IPS-NIHi7 (cell line): Measurements from ENCODE around the gene KY.

Source experiments
- DNase-seq: peaks from one replicate; pipeline ENCODE4 v3.0.0; 2012; ENCODE audit warnings: mixed read lengths; ENCODE audit errors: extremely low spot score

KY gene

GRCh38 chr3:134667956-134668355, 17.1 kb upstream of the KY start:
- no peak for DNase-seq

- no peak for DNase-seq
Observed at GRCh38 chr3:134667406-134667805, 16.6 kb upstream of the KY start.

- DNase-seq = no peak
Observed at GRCh38 chr3:134666885-134667284, 16.1 kb upstream of the KY start.

DNA sequence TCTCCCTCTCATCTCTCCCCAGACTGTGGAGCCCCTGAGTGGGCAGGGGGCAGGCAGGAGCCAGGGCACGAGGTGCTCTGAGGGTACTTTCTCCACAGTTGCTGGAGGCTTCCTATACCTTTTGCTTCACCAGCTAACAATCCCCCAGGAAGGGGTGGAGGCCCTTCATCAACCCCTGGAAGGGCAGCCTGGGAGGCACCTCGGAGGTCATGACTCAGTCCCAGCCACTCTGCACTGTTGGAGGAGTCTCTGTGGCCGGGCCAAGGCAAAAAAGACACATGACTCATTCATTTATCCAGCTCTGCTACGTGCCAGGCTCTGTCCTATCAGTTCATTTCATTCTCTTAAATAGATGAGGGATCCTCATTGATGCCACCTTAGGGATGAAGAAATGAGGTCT, 15.6 kb upstream of the KY start:
- DNase-seq = no peak

DNA sequence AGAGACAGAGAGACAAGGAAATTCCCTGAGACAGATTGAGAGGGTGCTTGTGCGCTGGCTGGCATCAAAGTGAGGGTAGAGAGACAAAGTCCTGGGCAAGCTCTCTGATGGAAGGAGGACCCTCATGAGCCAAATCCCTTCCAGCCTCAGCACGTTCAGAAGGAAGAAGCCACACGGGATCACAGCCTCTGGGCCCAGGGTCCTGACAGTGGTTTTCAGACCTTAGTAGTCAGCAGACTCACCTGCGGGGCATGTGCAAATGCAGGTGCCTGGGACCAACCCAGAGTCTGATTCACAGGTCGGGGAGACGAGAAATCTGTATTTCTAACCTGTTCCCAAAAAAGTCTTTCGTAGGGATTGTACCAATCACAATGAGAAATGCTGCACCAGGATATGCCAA, 15.2 kb upstream of the KY start:
- DNase-seq = no peak

DNA sequence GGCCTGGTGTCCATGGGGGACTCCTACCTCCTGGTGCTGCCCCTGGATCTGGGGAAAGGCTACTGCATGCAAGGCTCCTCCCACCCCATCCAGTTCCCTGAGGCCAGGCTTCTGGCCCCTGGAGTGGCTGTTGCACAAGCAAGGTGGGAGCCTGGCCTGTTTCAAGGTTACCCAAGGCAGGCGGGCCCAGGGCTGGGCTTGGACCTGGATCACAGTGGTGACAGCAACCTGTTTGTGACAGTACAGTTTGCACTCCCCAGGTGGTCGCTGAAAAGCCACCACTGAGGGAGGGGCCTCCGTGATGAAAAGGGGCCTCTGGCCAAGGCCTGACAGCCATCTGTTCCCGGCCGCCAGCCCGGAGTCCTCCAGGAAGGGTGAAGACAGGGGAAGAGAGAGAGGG, 14.4 kb upstream of the KY start:
- no peak for DNase-seq

GRCh38 chr3:134663721-134664456, 13.1 kb upstream of the KY start:
- no peak for DNase-seq

GRCh38 chr3:134660046-134660441, 9.2 kb upstream of the KY start:
- no peak for DNase-seq

- no peak for DNase-seq
Observed at GRCh38 chr3:134659391-134660045, 8.7 kb upstream of the KY start.

- DNase-seq = no peak
Observed at GRCh38 chr3:134658555-134658954, 7.7 kb upstream of the KY start.

DNA sequence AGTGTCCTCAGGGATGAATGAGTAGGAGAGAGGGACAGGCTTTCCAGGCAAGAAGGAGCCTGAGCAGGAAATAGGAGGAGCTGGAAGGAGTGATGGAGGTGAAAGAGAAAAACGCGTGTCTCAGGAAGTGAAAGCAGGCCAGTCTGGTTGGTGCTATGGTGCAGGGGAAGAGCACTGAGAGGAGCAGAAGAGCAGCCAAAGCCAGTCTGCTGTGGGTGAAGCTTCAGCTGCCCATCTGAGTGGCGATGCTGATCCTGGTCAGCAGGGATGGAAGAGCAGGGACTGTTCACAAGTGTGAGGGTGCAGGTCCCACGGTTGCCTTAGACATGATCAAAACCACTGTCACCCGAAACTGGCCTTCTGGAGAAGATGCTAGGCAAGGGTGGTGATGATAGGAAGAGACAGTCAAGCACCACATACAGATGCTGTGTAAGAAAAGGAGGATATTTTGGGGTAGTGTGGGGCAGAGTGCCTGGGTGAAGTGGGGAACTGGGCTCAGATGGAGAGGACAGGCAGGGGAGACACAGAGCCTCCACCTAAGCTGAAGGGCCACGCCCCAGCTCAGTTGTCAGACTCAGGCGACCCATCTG, 5.5 kb upstream of the KY start:
- no peak for DNase-seq

GRCh38 chr3:134655706-134656105, 4.9 kb upstream of the KY start:
- DNase-seq = no peak

DNA sequence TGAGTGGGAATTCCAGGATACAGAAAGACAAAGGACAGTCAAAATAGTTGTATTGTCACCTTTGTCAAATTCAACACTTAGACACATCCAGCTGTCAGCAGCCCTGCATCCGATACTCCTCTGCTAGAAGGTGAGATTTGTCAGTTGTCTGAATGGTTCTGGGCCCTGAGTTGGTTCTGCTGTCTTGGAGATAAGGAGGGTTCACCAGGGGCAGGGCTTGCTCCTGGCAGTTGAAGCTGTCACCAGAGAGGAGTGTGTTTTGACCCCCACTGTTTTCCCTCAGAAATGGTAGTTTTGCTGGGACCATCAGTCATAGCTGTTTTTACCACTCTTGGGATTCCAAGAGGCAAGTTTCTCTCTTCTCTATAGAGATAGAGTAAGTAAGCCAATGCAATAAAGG, 3.2 kb upstream of the KY start:
- DNase-seq = no peak

GRCh38 chr3:134652886-134653630, 2.2 kb upstream of the KY start:
- DNase-seq = no peak

- DNase-seq = no peak
Observed at GRCh38 chr3:134652409-134652831, 1.6 kb upstream of the KY start.

GRCh38 chr3:134651347-134652041, 672 bp upstream of the KY start:
- DNase-seq = no peak

GRCh38 chr3:134649106-134649705, 1.6 kb downstream of the KY start:
- DNase-seq = no peak

DNA sequence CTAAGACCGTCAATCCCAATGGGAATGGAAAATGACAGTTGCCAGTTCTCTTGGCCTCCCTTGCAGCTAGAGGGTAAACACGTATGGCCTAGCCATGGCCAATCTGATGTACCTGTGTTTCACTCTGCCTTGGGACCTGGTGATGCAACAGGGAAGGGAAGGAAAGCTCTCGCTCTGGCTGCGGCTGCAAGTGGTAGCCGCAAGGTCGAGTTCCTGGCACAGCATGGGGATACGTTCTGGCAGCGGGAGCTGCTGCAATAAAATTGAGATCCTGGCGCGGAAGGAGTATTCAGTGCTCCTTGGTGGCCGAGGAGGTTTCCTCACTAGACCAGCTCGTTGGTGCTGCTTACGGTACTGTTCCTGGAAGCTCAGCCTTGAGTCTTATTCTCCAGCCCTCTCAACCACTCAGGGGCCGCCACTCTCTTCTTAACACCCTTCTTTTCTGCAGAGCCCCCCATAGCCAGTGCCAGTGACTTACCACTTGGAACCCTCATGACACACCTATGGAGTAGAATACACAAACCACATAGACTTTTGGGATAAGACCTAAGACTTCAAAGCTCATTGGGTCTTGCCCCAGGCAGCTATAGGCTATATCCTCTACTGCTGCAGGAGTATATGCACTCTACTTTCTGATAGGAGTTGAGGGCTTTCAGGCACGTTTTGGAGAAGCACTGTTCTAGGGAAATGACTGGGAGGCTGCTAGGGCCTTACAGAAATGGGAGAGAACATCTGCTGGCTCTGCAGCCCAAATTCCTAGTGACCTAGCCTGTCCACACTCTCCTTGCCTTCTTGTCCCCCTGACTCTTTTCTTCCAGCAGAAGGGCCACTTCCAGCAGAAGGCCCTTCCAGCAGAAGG, 2.7 kb downstream of the KY start:
- no peak for DNase-seq

DNA sequence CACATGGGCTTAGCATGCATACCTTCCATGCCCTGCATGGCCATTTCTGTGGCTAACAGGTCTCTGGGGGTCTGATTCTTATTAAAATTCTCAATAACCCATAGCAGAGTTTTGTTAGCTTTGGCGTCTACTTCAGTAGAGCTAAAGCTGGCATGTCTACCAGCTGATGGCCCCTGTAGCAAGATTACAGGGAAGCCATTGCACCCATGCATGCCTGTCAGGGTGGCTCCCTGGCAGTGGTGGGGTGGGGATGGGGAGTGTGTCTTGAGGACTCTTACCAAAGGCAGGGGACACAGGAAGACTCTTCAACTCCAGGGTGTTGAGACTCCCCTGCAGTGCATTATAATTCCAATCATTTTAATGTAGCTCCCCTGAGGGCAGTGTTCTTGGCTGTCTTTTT, 4.7 kb downstream of the KY start:
- no peak for DNase-seq

DNA sequence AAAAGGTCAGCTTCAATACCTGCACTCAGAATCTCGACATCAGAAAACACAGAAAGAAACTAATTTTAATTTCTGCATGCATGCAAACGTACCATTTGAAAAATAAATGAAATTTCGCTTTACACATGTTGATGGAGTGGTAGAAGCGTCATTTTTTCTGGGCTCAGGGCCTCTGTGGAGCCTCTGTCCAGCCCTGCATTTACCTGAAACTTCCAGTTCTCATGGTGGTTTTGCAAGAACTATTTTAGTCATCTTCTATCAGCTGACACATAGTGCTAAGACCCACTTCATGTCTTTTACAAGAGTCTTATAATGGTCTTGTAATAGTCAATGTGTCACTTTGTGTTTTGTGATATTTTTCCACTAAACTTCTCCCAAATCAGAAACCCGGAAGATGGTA, 5.3 kb downstream of the KY start:
- DNase-seq = no peak
